Liver (tissue), 2 donors: ENCODE measurements around the gene TMEM87B.

Experiments used
- FOXA1 ChIP-seq: IDR thresholded peaks from 2 replicates; pipeline ENCODE4 v1.6.1; 2016; ENCODE audit warnings: antibody characterized with exemption
- TF ChIP-seq, protein P1 (sequence below): fragments of 150-350 bp; IDR thresholded peaks from 2 replicates; pipeline ENCODE4 v1.5.1; 2017; ENCODE audit warnings: improper control_type of control experiment, low read depth, low read length; ENCODE audit not compliant: missing input control
- donor health status: healthy.

DNA sequence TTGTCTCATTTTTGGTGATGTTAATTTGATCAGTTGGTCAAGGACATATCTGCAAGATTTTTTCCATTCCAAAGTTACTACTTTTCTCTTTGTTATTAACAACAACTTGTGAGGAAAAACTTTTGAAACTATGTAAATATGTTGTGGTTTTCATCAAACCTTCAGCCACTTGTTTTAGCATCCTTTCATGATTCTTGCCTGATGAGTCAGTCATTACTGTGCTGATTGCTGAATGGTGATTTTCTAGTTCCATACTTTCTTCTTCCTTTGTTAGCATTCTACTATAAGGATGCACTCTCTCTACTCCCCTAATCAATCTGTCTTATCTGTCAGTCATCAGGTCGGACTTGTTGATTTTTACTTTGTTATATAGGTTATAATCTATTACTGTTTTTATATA lies 10.9 kb downstream of the TMEM87B start:
- no peak for TF ChIP-seq FOXA1
- TF ChIP-seq, protein P1, sequence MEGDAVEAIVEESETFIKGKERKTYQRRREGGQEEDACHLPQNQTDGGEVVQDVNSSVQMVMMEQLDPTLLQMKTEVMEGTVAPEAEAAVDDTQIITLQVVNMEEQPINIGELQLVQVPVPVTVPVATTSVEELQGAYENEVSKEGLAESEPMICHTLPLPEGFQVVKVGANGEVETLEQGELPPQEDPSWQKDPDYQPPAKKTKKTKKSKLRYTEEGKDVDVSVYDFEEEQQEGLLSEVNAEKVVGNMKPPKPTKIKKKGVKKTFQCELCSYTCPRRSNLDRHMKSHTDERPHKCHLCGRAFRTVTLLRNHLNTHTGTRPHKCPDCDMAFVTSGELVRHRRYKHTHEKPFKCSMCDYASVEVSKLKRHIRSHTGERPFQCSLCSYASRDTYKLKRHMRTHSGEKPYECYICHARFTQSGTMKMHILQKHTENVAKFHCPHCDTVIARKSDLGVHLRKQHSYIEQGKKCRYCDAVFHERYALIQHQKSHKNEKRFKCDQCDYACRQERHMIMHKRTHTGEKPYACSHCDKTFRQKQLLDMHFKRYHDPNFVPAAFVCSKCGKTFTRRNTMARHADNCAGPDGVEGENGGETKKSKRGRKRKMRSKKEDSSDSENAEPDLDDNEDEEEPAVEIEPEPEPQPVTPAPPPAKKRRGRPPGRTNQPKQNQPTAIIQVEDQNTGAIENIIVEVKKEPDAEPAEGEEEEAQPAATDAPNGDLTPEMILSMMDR = no peak
